Measurements from ENCODE around the gene ZNF180. TPM values are rescaled to one million over a fixed set of nuclear protein-coding genes. Genes with fewer than 3 reads are reported as not detected.

ZNF180 gene
- total RNA-seq, 2 experiments from 2014 or later, result 8.6 to 14.2 TPM

DNA sequence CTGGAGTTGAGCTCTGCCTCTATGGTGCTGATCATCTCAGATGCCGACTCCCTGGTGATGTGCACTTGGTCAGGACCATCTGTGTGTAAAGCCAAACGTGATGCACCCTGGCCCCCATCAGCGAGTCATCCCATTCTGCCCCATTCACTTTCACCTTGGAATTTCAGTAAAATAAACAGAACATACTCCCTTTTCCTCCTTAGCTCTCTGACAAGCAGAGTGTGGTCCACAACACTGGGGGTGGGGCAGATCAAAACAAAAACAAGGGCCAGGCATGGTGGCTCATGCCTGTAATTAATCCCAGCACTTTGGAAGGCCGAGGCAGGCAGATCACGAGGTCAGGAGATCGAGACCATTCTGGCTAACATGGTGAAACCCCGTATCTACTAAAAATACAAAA lies 16.8 kb upstream of the ZNF180 start:
- no TSS peak for BruUV-seq (replicated peaks)

DNA sequence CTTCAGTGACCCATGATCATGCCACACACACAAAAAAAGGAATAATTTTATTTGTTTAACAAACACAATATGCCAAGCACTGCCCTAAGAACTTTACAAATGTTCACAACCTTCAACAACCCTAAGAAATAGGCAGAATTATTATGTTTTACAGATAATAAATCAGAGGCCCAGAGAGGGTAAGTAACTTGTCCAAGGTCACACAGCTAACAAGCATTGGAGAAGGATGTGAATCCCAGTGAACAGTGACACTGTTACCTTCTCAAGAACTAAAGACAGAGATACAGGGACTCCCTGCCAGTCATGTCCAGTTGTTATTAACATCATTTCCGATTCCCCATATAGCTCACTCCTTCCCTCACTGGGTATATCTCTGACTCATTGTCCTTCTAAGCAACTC lies 15.6 kb upstream of the ZNF180 start:
- ChIA-PET POLR2A (no interaction called here), CTCF (ENCODE audit: unreplicated experiment) (no interaction called here)
- no peak for DNase-seq (ENCODE audit: low spot score)
- no TSS peak for BruUV-seq (replicated peaks)
- Histone ChIP-seq H3K9me3 (ENCODE audit: low read length) (no peaks in the 10 kb centered on the region), H3K4me3 (ENCODE audit: low read depth, low read length, poor library complexity, severe bottlenecking) (no peak overlapping the region), H3K9me2 (ENCODE audit: insufficient read depth, low read length) (no peaks in the 10 kb centered on the region), H3K4me1 (ENCODE audit: insufficient read depth, low read length, poor library complexity, severe bottlenecking) (no peaks in the 10 kb centered on the region), H3K79me2 (ENCODE audit: insufficient read depth, low read depth, low read length) (no peaks in the 10 kb centered on the region), H3K4me2 (ENCODE audit: low read length) (no peak overlapping the region), H4K20me1 (ENCODE audit: insufficient read depth, low read length) (no peaks in the 10 kb centered on the region), H3K36me3 (ENCODE audit: insufficient read depth, low read length) (no peaks in the 10 kb centered on the region), H3K27ac (ENCODE audit: low read depth, low read length, poor library complexity, severe bottlenecking) (no peak overlapping the region), H2AFZ (ENCODE audit: low read length) (no peak overlapping the region)
- intact Hi-C loops (cut with micrococcal nuclease; ENCODE audit: unreplicated experiment), result no loop called here
- TF ChIP-seq, protein P1, sequence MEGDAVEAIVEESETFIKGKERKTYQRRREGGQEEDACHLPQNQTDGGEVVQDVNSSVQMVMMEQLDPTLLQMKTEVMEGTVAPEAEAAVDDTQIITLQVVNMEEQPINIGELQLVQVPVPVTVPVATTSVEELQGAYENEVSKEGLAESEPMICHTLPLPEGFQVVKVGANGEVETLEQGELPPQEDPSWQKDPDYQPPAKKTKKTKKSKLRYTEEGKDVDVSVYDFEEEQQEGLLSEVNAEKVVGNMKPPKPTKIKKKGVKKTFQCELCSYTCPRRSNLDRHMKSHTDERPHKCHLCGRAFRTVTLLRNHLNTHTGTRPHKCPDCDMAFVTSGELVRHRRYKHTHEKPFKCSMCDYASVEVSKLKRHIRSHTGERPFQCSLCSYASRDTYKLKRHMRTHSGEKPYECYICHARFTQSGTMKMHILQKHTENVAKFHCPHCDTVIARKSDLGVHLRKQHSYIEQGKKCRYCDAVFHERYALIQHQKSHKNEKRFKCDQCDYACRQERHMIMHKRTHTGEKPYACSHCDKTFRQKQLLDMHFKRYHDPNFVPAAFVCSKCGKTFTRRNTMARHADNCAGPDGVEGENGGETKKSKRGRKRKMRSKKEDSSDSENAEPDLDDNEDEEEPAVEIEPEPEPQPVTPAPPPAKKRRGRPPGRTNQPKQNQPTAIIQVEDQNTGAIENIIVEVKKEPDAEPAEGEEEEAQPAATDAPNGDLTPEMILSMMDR (conservative IDR thresholded peaks at IDR 0.05; ENCODE audit: low read length), result no peak
- TF ChIP-seq EZH2phosphoT487 (IDR thresholded peaks at IDR 0.05; ENCODE audit: borderline replicate concordance, low read depth, low read length), result no peak

More for the DNA sequence above, 16.8 kb upstream of the ZNF180 start:
- intact Hi-C loops (cut with micrococcal nuclease; ENCODE audit: unreplicated experiment), result no loop called here
- ChIA-PET CTCF (ENCODE audit: unreplicated experiment) (no interaction called here), POLR2A (interaction anchor here (0.6 kb wide), 1 partner anchor 364 kb away, joined by 3 read pairs; no protein-coding TSS in a partner anchor)
- Histone ChIP-seq H3K27ac (ENCODE audit: low read depth, low read length, poor library complexity, severe bottlenecking) (no peak overlapping the region), H2AFZ (ENCODE audit: low read length) (no peak overlapping the region), H4K20me1 (ENCODE audit: insufficient read depth, low read length) (no peaks in the 10 kb centered on the region), H3K79me2 (ENCODE audit: insufficient read depth, low read depth, low read length) (no peaks in the 10 kb centered on the region), H3K4me1 (ENCODE audit: insufficient read depth, low read length, poor library complexity, severe bottlenecking) (no peaks in the 10 kb centered on the region), H3K4me3 (ENCODE audit: low read depth, low read length, poor library complexity, severe bottlenecking) (no peak overlapping the region), H3K36me3 (ENCODE audit: insufficient read depth, low read length) (no peaks in the 10 kb centered on the region), H3K9me3 (ENCODE audit: low read length) (no peaks in the 10 kb centered on the region), H3K4me2 (ENCODE audit: low read length) (no peak overlapping the region), H3K9me2 (ENCODE audit: insufficient read depth, low read length) (no peaks in the 10 kb centered on the region)
- DNase-seq (ENCODE audit: low spot score), result no peak
- TF ChIP-seq, protein P1 (conservative IDR thresholded peaks at IDR 0.05; ENCODE audit: low read length), result no peak
- TF ChIP-seq EZH2phosphoT487 (IDR thresholded peaks at IDR 0.05; ENCODE audit: borderline replicate concordance, low read depth, low read length), result no peak

DNA sequence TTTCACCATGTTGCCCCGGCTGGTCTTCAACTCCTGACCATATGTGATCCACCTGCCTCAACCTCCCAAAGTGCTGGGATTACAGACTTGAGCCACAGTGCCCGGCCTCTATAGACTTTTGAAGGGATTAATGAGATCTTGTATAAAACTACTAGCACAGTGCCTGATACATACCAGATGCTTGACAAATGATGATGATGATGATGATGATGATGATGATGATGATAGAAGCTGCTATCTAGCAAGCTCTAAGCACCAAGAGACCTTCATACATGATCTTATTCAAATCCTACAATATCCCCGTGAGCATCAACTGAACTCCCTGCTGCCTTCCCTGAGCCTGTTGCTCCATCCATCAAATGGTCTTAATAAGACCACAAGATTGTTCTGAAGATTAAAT lies 14.7 kb upstream of the ZNF180 start:
- Histone ChIP-seq H3K9me2 (ENCODE audit: insufficient read depth, low read length) (no peaks in the 10 kb centered on the region), H2AFZ (ENCODE audit: low read length) (no peak overlapping the region), H3K27ac (ENCODE audit: low read depth, low read length, poor library complexity, severe bottlenecking) (no peak overlapping the region), H3K36me3 (ENCODE audit: insufficient read depth, low read length) (no peaks in the 10 kb centered on the region), H3K4me1 (ENCODE audit: insufficient read depth, low read length, poor library complexity, severe bottlenecking) (no peaks in the 10 kb centered on the region), H3K4me2 (ENCODE audit: low read length) (no peak overlapping the region), H4K20me1 (ENCODE audit: insufficient read depth, low read length) (no peaks in the 10 kb centered on the region), H3K79me2 (ENCODE audit: insufficient read depth, low read depth, low read length) (no peaks in the 10 kb centered on the region), H3K9me3 (ENCODE audit: low read length) (no peaks in the 10 kb centered on the region), H3K4me3 (ENCODE audit: low read depth, low read length, poor library complexity, severe bottlenecking) (no peak overlapping the region)
- no peak for DNase-seq (ENCODE audit: low spot score)
- ChIA-PET CTCF (ENCODE audit: unreplicated experiment) (no interaction called here), POLR2A (no interaction called here)
- BruUV-seq (replicated peaks), result no TSS peak
- intact Hi-C loops (cut with micrococcal nuclease; ENCODE audit: unreplicated experiment), result no loop called here
- no peak for TF ChIP-seq EZH2phosphoT487 (IDR thresholded peaks at IDR 0.05; ENCODE audit: borderline replicate concordance, low read depth, low read length)
- TF ChIP-seq, protein P1 (conservative IDR thresholded peaks at IDR 0.05; ENCODE audit: low read length), result no peak

All from OCI-LY7 (cell line).